ENCODE measurements around the gene INHBA. TPM values are rescaled to one million over a fixed set of nuclear protein-coding genes. Genes with fewer than 3 reads are reported as not detected.

The INHBA gene
- total and polyA plus RNA-seq, 2 experiments from 2014 or later: 0.94 to 1.3 TPM

DNA sequence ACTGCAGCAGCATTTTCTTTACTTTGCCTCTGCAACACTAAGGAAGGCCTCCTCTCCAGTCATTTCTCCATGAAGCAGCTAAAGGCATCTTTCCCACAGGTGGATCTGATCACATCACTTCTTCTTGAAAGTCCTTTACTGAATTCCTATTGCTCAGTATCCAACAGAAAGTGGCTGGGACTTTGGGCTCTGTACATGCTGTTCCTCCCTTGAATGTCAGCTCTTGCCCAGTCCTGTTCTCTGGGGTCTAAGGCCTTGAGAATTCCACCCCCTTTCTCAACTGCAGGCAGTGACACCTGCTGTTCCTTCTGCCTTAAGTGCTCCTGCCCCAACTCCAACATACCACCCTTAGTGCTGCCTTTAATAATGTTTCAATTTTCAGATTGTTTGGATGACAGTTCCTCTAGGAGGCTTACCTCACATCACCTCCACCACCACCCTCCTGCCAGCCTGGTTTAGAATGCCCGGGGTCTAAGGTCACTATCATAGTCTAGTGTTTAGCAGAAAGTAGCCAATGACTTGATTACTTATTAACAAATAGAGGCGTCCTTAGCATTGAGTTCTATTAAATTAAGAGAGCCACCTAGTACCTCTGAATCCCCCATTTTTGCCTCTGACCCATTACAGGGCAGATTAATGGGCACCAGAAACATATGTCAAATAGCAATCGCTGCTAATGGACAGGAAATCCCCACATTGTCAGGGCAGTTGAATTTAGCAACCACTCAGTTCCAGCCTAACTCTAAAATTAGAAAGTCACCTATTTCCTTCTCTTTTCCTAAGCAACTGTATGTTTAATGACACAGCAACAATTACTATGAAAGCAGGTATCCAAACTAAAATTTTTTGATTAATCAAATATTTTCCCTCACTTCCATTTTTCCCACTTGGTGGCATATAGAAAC, 11.4 kb downstream of the INHBA start:
- peaks cover 53% of the 10 kb centered on the region for H3K4me1 Mint-ChIP-seq

More for the DNA sequence above, 11.4 kb downstream of the INHBA start:
- no peak overlapping the region for H3K4me3 Mint-ChIP-seq
- Histone ChIP-seq H3K4me3 (no peak overlapping the region), H3K4me2 (no peak overlapping the region), H3K4me1 (ENCODE audit: insufficient read depth) (peaks cover 51% of the 10 kb centered on the region), H3K27ac (ENCODE audit: low read depth) (no peak overlapping the region), H2AFZ (no peak overlapping the region), H3K9me2 (ENCODE audit: insufficient read depth) (no peaks in the 10 kb centered on the region), H3K27me3 (ENCODE audit: insufficient read depth) (no peaks in the 10 kb centered on the region), H3K36me3 (ENCODE audit: insufficient read depth) (no peaks in the 10 kb centered on the region), H4K20me1 (replicated peaks; ENCODE audit: insufficient read depth) (no peaks in the 10 kb centered on the region), H3K79me2 (replicated peaks; ENCODE audit: insufficient read depth) (no peaks in the 10 kb centered on the region), H3F3A (replicated peaks; ENCODE audit: low read depth) (no peaks in the 10 kb centered on the region)
- TF ChIP-seq JUNB (IDR thresholded peaks at IDR 0.05; ENCODE audit: unreplicated experiment) (no peak), ZNF462 (CRISPR knock-in tag; IDR thresholded peaks at IDR 0.05) (no peak)
- TF ChIP-seq, protein P1, sequence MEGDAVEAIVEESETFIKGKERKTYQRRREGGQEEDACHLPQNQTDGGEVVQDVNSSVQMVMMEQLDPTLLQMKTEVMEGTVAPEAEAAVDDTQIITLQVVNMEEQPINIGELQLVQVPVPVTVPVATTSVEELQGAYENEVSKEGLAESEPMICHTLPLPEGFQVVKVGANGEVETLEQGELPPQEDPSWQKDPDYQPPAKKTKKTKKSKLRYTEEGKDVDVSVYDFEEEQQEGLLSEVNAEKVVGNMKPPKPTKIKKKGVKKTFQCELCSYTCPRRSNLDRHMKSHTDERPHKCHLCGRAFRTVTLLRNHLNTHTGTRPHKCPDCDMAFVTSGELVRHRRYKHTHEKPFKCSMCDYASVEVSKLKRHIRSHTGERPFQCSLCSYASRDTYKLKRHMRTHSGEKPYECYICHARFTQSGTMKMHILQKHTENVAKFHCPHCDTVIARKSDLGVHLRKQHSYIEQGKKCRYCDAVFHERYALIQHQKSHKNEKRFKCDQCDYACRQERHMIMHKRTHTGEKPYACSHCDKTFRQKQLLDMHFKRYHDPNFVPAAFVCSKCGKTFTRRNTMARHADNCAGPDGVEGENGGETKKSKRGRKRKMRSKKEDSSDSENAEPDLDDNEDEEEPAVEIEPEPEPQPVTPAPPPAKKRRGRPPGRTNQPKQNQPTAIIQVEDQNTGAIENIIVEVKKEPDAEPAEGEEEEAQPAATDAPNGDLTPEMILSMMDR (conservative IDR thresholded peaks at IDR 0.05; ENCODE audit: low read depth in 2 of 2): peak in 1 of 2 experiments; percentile 33; a peak in 2 of 4 replicates
- TF ChIP-seq, protein P2, sequence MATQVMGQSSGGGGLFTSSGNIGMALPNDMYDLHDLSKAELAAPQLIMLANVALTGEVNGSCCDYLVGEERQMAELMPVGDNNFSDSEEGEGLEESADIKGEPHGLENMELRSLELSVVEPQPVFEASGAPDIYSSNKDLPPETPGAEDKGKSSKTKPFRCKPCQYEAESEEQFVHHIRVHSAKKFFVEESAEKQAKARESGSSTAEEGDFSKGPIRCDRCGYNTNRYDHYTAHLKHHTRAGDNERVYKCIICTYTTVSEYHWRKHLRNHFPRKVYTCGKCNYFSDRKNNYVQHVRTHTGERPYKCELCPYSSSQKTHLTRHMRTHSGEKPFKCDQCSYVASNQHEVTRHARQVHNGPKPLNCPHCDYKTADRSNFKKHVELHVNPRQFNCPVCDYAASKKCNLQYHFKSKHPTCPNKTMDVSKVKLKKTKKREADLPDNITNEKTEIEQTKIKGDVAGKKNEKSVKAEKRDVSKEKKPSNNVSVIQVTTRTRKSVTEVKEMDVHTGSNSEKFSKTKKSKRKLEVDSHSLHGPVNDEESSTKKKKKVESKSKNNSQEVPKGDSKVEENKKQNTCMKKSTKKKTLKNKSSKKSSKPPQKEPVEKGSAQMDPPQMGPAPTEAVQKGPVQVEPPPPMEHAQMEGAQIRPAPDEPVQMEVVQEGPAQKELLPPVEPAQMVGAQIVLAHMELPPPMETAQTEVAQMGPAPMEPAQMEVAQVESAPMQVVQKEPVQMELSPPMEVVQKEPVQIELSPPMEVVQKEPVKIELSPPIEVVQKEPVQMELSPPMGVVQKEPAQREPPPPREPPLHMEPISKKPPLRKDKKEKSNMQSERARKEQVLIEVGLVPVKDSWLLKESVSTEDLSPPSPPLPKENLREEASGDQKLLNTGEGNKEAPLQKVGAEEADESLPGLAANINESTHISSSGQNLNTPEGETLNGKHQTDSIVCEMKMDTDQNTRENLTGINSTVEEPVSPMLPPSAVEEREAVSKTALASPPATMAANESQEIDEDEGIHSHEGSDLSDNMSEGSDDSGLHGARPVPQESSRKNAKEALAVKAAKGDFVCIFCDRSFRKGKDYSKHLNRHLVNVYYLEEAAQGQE (IDR thresholded peaks at IDR 0.05; ENCODE audit: unreplicated experiment): no peak
- peaks cover 3% of the 10 kb centered on the region for H3K27me3 Mint-ChIP-seq (ENCODE audit: insufficient read depth, low read depth, poor library complexity)
- ATAC-seq (no peak), DNase-seq (ENCODE audit: low spot score) (no peak)
- H3K27ac Mint-ChIP-seq: no peak overlapping the region
- H3K9me3 Mint-ChIP-seq: no peaks in the 10 kb centered on the region
- H3K36me3 Mint-ChIP-seq (ENCODE audit: low read depth): no peaks in the 10 kb centered on the region
